Osteoblast (primary cell): ENCODE measurements around the gene TBCA. TPM values are rescaled to one million over a fixed set of nuclear protein-coding genes. Genes with fewer than 3 reads are reported as not detected.

Experiments used
- DNase-seq: peaks from one replicate; pipeline ENCODE4 v3.0.0; 2011; ENCODE audit warnings: low spot score, mixed read lengths; ENCODE audit not compliant: insufficient read length; ENCODE audit errors: missing footprints
- H2AFZ ChIP-seq: 2 replicates; pipeline ENCODE4 v1.6.0; 2011; ENCODE audit warnings: mild to moderate bottlenecking, low read length
- H3K27ac ChIP-seq: 2 replicates; pipeline ENCODE4 v1.5.1; 2011; ENCODE audit warnings: mild to moderate bottlenecking, low read depth, low read length, moderate library complexity
- H3K27me3 ChIP-seq: 2 replicates; pipeline ENCODE4 v1.6.0; 2012; ENCODE audit warnings: mild to moderate bottlenecking, control low read depth, inconsistent platforms, low read length, moderate library complexity; ENCODE audit not compliant: insufficient read depth
- H3K36me3 ChIP-seq: 2 replicates; pipeline ENCODE4 v1.5.1; 2011; ENCODE audit warnings: mild to moderate bottlenecking, low read length, control low read depth, moderate library complexity; ENCODE audit not compliant: insufficient read depth
- H3K4me1 ChIP-seq: 2 replicates; pipeline ENCODE4 v1.5.1; 2011; ENCODE audit warnings: mild to moderate bottlenecking, low read length, control low read depth, moderate library complexity; ENCODE audit not compliant: insufficient read depth
- H3K4me2 ChIP-seq: 2 replicates; pipeline ENCODE4 v1.6.0; 2011; ENCODE audit warnings: mild to moderate bottlenecking, low read length; ENCODE audit not compliant: insufficient read depth
- H3K4me3 ChIP-seq: fragments of 200-600 bp; sonication (generic); 3 replicates; pipeline ENCODE4 v1.5.1; 2012; ENCODE audit warnings: mild to moderate bottlenecking, low read length, inconsistent platforms; ENCODE audit not compliant: insufficient read depth
- H3K79me2 ChIP-seq: 2 replicates; pipeline ENCODE4 v1.6.0; 2012; ENCODE audit warnings: mild to moderate bottlenecking, low read length, control low read depth, inconsistent platforms; ENCODE audit not compliant: insufficient read depth
- H3K9me3 ChIP-seq: 2 replicates; pipeline ENCODE4 v1.5.1; 2011; ENCODE audit warnings: low read depth, low read length, control low read depth
- H4K20me1 ChIP-seq: 2 replicates; pipeline ENCODE4 v1.6.0; 2012; ENCODE audit warnings: mild to moderate bottlenecking, low read length, control low read depth; ENCODE audit not compliant: insufficient read depth
- CTCF ChIP-seq: IDR thresholded peaks from 2 replicates; pipeline ENCODE4 v1.5.1; 2011; ENCODE audit warnings: mild to moderate bottlenecking, low read depth, low read length, moderate library complexity; ENCODE audit errors: extremely low read depth
- total RNA-seq: library from RNA; depleted of rRNA; stranded (reverse); fragments of >200 nt; gene quantifications from 2 replicates; pipeline ENCODE4 v1.2.3, GENCODE V29; 2012

TBCA gene
- total RNA-seq, 1 donor: 113 TPM

DNA sequence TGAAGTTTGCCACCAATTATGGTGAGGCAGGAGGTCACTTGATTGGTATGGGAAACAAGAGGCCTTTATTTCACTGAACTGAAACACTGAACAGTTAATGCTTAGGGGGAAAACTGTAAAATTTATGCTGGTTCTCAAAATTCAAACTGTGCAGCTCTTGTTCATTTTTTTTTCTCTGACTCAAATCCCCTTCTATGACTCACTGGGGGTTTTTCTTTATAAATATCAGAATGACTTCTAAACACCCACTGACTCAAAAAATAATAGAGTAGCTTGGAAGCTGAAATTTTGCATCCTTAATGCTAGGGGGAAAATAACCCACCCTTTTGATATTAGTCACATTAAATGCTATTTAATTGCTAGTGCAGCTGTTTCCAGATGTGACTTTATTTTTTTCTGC lies 113.5 kb downstream of the TBCA start:
- H3K4me3 ChIP-seq: no peak overlapping the region
- no peaks in the 10 kb centered on the region for H3K4me1 ChIP-seq
- TF ChIP-seq CTCF: no peak

DNA sequence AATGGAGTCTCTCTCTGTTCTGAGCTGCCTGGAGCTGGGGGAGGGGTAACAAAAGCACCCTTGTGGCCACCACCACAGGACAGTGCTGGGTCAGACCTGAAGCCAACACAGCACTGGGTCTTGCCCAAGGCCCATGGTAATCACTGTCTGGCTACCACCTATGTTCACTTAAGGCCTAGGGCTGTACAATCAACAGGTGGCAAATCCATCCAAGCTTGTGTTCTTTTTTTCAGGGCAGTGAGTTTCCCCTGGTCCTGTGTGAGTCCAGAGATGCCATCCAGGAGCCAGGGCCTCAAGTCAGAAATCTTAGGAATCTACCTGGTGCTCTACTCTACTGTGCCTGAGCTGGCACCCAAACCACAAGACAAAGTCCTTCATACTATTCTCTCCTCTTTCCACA lies 117.5 kb downstream of the TBCA start:
- Histone ChIP-seq H2AFZ (no peak overlapping the region), H3K9me3 (no peaks in the 10 kb centered on the region), H3K4me2 (no peak overlapping the region), H3K36me3 (no peaks in the 10 kb centered on the region), H3K27ac (no peak overlapping the region), H4K20me1 (no peaks in the 10 kb centered on the region), H3K4me3 (no peak overlapping the region), H3K4me1 (no peaks in the 10 kb centered on the region), H3K79me2 (no peaks in the 10 kb centered on the region), H3K27me3 (peaks cover 26% of the 10 kb centered on the region)
- no peak for TF ChIP-seq CTCF
- DNase-seq: no peak

More for the DNA sequence above, 113.5 kb downstream of the TBCA start:
- no peaks in the 10 kb centered on the region for H3K9me3 ChIP-seq
- no peak for DNase-seq
- H3K79me2 ChIP-seq: no peaks in the 10 kb centered on the region
- no peak overlapping the region for H2AFZ ChIP-seq
- H3K27ac ChIP-seq: no peak overlapping the region
- no peaks in the 10 kb centered on the region for H4K20me1 ChIP-seq
- no peak overlapping the region for H3K4me2 ChIP-seq
- H3K36me3 ChIP-seq: no peaks in the 10 kb centered on the region
- H3K27me3 ChIP-seq: peaks cover 31% of the 10 kb centered on the region

DNA sequence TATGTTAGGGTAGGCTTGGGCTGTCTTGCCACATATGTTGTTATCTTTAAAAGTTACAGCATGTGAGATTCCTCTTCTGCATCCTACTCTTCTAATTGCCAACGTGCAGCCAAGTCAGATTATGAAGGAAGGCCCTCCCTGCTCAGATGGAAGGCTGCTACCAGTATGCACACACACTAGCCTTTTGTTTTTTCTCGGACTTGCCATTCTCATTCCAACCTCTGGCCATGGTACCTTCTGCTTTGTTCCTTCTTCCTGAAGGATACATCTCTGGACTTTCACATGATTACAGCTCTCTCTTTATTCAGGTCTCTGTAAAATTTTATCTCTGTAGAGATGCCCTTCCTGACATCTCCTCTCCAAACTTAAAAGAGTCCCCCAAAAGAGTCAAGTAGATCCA lies 124.8 kb downstream of the TBCA start:
- Histone ChIP-seq H3K36me3 (no peaks in the 10 kb centered on the region), H3K4me3 (no peak overlapping the region), H3K4me2 (no peak overlapping the region), H2AFZ (no peak overlapping the region), H3K27ac (no peak overlapping the region), H3K9me3 (no peaks in the 10 kb centered on the region), H4K20me1 (no peaks in the 10 kb centered on the region), H3K79me2 (no peaks in the 10 kb centered on the region), H3K4me1 (no peaks in the 10 kb centered on the region), H3K27me3 (peaks cover 59% of the 10 kb centered on the region)
- DNase-seq: no peak
- TF ChIP-seq CTCF: no peak

- Histone ChIP-seq H3K79me2 (no peaks in the 10 kb centered on the region), H3K4me1 (no peaks in the 10 kb centered on the region), H4K20me1 (no peaks in the 10 kb centered on the region), H3K4me3 (no peak overlapping the region), H3K9me3 (no peaks in the 10 kb centered on the region), H3K4me2 (no peak overlapping the region), H3K27me3 (peaks cover 66% of the 10 kb centered on the region), H3K27ac (no peak overlapping the region), H2AFZ (no peak overlapping the region), H3K36me3 (no peaks in the 10 kb centered on the region)
- no peak for TF ChIP-seq CTCF
- no peak for DNase-seq
These were observed 125.5 kb downstream of the TBCA start for GRCh38 chr5:77650686-77651085.
